Activated gamma-delta T cell treated with Interleukin-2 at 50 U/mL for 16 hours (primary cell): ENCODE data around the gene ARG1.

ENCODE experiments used
- DNase-seq: peaks from one replicate; pipeline ENCODE4 v3.0.0-alpha.2; 2020

Gene ARG1

DNA sequence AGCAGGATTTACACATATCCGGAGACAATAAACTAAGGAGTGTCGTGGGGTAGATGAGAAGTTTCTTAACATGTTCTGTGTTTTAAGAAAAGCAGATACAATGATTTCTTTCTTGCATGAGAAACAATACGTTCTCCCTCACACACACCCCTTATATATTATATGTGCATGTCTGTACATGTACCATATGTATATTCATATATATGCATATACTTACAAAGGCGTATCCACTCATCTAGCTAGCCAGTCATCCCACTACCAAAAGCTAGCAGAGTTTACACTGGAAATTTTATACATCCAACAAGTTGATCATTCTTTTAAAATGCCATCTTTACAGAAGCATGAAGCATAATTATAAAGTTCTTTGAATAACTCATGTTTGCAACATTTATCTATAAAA, 14.9 kb downstream of the ARG1 start:
- DNase-seq: no peak

DNA sequence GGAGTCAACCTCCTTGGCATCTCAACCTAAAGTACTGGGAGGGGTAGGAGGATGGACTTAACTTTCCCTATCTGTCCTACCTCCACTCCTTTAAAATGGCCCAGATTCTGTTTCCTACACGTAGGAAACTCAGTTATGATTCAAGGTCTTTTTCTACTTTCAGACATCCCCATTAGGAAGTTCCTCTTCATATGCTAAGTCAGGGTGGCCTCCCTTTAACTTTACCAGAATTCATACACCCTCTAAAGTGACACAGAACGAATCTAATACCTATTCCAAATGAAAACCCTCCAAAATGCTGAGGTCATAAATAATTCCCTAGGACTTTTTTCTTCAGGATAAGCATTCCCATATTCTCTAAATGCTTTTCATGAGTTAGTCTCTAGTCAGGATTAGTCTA, 15.6 kb downstream of the ARG1 start:
- no peak for DNase-seq

DNA sequence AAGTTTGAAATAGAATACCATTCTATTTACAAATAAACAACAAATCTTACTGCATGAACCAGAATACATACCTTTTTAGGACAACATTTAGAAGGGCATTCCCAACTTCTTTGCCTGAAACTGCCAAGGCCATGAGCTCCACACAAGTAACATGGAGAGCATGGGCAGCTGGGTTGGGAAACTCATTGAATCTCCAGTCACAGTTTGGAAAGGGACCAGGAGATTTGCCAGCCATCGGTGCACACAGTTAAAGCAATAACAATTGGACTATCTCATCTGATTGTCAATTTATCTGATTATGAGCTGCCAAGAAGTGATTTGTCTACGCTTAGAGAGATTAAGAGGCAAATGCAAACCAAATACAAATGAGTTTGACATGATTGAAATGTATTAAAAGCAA, 19.9 kb downstream of the ARG1 start:
- DNase-seq: no peak

DNA sequence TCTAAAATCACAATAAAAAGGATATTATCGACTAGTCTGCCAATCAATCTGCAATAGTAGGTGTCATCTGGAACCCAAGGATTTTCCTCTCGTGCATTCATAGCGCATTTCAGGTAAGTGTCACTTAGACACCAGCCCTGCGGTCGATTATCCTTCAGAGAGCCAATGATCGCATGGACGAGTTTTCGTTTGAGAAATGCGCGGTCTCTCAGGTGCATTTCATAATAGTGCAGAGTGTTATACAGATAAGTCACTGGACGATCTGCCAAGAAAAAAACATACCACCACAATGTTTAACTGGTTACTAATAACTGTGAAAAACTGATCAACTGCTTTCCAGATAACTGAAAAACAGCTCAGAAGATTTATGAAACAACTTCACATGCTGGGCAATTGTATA, 21.0 kb downstream of the ARG1 start:
- DNase-seq: no peak

DNA sequence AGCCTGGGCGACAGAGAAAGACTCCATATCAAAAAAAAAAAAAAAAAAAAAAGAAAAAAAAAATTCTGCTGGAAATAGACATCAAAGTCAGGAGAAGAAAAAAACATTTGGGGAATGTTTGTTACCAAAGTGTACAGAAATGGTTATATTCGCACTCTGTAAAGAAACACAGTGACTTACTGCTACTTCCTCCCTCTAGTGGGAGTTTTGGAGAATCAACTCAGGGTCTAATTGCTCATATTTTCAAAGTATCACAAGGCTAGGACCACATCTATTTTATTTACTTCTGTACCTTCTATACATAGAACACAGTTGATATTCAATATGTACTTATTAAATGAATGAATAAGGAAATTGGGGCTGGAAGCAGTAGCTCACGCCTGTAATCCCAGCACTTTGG, 24.4 kb downstream of the ARG1 start:
- no peak for DNase-seq

GRCh38 chr6:131600716-131601115, 27.7 kb downstream of the ARG1 start:
- no peak for DNase-seq

DNA sequence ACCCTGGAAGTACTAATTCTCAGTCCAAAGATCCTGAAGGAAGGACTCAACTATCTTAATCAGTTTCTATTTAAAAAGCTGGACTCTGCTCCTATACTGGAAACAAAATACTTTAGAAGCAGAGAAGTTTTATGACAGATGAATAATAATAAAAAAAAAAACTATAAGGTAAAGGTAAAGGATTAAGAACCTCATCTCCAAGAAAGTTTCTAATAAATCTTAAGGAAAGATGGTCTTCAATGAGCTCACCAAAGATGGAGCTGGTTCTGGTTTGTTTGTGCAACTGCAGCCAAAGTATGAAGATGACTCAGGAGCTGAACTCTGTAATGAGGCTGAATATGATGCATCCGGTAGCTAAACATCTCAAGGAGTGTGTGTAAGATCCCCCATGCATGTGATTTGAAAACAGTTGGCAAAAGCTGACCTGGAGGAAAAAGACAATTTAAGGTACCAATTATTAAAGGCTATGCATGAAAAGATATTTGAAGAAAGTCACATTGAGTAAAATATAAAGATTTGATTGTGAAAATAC, 29.8 kb downstream of the ARG1 start:
- no peak for DNase-seq

- DNase-seq: no peak
Measured at GRCh38 chr6:131613296-131613925, 40.4 kb downstream of the ARG1 start.

DNA sequence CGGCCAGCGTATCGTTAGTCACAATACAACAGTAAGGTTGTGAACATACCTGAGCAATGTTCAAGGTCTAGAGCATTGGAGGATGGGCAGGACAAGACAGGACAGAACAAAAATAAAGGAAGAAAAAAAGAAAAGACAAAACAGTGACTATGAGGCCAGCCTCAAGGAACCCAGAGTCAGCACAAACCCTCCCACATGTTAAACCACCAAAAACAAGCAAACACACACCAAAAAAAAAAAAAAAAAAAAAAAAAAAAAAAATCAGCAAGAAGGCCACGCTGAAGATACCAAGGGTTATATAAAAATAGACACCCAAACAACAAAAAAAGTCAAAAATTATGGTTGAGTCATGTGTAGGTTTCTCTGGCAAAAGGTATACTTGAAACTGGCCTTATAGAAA, 42.2 kb downstream of the ARG1 start:
- DNase-seq: no peak

DNA sequence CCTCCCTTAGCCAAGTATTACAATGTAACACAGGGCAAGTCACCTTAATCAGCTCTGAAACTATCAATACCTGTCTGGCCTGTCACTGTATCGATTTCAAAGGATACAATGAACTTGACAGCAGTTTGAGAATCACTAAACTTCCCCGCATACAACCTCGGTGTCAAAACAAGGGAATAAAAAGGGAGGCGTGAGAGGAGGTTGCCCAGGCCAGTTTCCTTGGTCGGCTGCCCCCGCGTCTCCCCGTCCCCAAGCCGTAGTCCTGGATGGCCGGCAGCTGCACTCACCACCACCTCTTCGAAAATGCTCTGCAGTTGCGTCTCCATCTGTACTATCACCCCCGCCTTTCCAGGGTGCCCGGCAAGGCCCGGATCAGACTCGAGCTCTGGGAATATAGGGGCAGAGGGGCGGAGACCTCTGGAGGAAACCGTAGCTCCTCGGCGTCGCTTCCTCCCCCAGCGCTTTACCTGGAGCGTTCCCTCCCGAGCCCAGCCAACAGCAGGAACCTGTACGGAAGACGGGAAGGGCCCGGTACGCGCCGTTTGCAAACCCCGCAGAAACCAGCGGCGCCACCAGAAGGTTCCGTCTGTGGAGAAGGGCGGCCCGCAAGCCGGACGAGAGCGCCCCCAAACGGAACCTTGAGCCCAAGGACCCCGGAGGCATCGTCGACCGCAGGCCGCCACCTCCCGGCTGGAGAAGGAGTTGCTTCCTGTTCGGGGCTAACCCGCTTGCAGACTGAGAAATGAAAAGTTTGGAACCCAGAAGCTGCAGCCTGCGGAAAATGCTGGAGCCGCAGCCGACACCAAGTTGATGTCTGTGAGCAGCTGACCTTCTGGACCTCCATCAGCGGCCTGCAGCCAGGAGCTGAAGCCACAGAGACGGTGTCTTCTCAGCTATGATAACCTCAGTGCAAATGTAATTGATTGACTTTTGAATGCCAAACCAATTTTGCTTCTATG, 55.0 kb downstream of the ARG1 start, which contains the start of gene MED23:
TSS of gene MED23 (minus strand) at position 519 of the 959 bp plus-strand sequence. CDS start at position 326, 193 bp downstream.
- DNase-seq: peak; percentile 95

DNA sequence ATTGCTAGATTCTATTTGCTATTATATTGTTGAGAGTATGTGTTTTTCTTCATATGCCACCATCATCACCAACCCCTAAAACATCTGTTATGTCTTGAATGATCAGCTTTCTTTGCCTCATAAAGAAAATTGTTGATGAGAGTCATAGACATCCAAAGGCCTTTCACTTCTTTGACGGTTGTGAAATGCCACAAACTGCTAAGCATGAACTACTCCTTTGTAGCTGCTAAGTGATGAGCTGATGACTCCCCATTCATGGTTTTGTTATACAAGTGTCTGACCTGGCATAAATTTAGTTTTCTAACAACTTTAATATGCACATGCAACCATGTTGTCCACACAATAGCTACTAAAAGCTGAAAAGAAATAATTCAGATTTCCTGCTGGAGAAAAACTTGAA, 55.7 kb downstream of the ARG1 start:
- no peak for DNase-seq

GRCh38 chr6:131629651-131630050, 56.6 kb downstream of the ARG1 start:
- no peak for DNase-seq

GRCh38 chr6:131631625-131632289, 58.7 kb downstream of the ARG1 start:
- DNase-seq: no peak
